Raji (cell line): ENCODE data around the gene NAPB.

ENCODE experiments used
- POLR2A ChIP-seq: IDR thresholded peaks from 2 replicates; pipeline ENCODE4 v1.6.1; 2011; ENCODE audit warnings: low read depth, low read length, control low read depth; ENCODE audit not compliant: insufficient read depth

NAPB gene

DNA sequence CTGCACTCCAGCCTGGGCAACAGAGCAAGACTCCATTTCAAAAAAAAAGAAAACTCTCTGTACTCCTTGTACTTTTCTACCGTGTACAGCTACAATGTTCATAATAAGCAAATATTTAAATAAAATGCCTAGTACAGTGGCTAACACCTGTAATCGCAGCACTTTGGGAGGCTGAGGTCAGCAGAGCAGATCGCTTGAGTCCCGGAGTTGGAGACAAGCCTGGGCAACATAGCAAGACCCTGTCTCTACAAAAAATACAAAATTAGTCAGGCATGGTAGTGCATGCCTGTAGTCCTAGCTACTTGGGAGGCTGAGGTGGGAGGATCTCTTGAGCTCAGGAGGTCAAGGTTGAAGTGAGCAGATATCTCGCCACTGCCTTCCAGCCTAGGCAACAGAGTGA is 5.7 kb downstream of the NAPB start:
- TF ChIP-seq POLR2A, result no peak

DNA sequence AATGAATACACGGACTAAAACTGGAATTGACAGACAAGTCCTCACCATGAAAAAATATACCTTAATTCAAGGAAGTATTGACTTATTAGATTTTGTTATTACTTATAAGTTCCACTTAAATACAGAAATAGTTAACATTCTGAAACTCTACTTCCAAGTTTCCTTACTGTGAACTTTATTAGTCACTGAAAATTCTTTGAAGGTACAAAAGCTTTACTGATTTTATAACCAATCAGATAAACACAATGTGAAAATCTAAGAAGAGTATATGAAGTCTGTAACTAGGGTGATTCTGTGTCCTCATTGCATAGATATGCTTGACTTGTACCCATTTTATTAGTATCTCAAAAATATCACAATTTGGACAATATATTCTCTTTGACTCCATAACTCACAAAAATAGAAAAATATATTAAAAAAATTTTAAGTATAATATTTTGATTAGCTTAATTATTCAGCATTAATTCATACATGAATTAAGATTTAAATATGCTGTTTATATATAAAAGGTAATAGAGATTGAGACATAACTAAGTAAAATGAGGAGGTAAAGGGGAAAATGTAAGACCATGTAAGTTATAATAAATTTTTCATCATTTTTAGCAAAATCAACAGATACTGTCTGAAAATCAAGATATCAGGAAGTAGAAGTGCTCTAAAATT is 6.6 kb downstream of the NAPB start:
- TF ChIP-seq POLR2A, result no peak

DNA sequence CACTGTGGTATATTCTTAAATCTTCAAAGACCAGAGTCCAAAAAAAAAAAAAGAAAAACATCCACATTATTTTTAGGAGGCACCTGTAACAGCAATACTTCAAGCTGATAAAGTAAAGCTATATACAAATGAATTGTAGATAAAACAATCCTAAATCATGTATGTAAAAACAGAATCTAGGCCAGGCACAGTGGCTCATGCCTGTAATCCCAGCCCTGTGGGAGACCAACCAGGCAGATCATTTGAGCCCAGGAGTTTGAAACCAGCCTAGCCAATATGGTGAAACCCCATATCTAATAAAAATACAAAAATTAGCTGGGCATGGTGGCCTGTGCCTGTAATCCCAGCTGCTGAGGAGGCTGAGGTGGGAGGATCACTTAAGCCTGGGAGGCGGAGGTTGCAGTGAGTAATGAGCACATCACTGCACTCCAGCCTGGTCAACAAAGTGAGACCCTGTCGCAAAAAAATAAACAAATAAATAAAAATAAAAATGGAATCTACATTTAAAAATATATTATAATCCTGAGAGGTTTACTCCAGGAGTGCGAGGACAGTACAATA is 7.3 kb downstream of the NAPB start:
- no peak for TF ChIP-seq POLR2A

DNA sequence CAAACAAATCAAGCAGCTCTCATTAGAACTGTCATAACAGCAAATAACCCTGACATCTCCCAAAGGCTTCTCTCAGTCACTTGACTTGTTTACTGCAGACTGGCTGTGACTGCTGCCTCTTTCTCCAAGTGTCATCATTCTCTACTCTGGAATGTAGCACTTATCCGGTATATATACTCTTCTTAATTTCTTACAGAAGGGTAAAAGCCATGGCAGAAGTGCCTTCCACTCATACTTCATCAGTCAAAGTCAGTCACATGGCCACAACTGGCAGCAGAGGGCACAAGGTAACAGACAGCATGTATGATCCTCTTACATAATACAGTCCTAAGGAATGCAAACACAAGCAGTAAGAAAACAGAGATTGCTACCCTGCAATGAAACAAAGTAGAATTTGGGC is 9.3 kb downstream of the NAPB start:
- no peak for TF ChIP-seq POLR2A

DNA sequence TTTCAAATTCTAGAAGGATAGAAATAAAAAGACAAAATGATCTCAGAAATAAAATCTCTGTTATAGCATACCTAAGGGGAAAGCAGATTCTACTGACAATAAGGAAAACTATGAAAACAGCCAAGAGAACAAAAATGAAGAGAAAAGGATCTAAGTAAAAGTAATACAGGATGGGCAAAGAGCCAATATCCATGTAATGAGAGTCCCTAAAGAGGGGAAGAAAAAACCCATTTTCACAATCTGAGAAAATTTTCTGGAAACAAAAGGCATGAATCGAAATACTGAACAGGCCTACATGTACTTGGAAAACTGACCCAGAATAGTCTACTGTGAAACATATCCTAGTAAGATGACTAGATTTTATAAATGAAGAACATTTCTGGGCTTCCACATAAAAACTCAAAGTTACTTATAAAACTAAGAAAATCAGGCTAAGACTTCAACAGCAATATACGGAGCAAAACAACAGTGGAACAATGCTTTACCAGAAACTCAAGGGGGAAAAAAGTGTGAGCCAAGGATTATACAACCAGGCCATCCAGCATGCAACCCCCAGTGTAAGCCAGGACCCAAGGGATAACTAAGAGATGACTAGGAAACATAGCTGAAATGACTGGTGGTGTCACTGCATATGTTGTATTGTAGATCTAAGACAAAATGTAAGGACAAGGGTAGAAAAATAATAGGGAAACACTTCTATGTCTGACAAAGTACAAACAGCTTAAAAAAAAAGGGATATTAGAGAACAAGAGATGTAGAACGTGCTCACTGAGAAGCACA is 10.2 kb downstream of the NAPB start:
- no peak for TF ChIP-seq POLR2A

DNA sequence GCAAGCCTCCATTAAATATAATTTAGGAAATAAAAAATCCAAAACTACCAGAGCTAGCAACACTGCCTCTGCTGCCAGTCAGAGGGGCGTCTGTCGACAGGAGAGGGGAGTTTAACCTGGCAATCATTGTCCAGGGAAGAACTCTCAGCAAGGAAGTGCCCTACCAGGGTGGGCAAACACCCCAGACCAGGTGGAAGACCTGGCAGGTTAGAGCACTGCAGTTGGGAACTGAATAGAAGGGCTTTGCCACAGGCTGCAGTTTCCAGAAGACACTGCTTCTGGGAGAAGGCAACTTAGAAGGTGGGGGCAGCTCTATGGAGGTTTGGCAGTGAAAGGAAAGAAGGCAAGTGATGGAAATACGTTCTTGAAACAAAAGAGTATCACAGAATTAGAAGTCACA is 11.5 kb downstream of the NAPB start:
- no peak for TF ChIP-seq POLR2A

DNA sequence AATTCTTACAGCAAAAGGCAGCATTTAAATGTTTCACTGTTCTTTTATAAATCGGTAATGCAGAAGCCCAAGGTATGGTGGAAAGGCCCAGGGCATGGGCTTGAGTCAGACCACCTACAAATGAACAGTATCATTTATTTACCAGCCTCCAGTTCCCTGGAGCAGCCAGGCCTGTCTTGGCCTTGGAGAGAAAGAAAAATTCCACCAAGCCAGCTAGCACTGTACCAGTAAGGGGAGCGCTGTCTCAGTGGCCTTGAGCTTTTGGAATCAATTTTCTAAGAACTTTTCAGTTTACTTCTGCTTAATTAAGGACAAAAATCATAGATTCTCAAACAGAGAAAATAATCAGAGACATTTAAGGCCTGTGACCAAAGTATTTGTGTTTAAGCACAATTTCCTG is 12.3 kb downstream of the NAPB start:
- no peak for TF ChIP-seq POLR2A

DNA sequence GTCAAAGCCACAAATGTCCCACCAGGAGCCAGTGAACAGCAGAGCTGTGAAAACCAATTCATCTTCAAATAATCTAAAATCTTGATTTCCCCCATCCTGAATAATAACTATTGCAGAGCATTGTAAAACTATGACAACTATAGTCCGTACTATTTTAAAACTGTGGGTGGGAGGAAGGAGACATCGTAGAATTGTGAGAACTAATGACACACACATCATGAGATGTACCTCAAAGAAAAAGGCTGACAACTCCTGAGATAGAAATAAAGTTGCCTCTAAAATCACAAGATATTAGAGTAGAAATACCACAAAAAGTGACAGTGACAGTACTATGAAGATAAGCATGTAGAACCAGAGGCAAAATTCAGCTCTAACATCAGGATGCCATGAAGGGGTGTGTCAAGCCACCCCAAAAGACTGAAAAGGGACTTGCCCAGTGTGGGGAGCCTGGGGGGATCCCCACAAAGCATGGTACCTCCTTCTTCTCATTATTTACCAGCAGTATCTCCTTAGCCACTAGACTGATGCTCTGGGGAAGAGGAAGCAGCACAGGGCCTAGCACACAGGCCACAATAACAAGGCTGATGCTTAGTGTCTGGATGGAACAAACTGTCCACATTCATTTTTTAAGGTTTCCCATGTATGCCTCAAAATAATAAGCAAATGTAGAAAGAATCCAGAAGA is 13.4 kb downstream of the NAPB start:
- TF ChIP-seq POLR2A, result no peak

DNA sequence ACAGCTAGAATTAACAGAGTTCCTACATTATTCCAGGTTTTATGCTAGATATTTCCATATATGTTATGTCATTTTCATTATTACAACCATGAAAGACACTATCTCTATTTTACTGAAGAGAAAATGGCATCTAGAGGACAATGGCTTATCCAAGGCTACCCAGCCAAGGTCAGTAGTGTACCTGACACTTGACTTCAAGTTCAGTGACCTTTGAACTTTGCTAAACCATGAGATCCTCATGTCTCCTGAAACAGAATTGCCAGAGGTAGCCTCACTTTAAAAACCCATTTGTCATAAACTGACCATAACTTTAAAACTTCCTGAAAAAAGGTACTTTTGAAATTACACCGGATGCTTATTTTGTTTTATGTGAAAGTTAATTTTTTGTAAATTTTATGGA is 14.4 kb downstream of the NAPB start:
- TF ChIP-seq POLR2A, result no peak

DNA sequence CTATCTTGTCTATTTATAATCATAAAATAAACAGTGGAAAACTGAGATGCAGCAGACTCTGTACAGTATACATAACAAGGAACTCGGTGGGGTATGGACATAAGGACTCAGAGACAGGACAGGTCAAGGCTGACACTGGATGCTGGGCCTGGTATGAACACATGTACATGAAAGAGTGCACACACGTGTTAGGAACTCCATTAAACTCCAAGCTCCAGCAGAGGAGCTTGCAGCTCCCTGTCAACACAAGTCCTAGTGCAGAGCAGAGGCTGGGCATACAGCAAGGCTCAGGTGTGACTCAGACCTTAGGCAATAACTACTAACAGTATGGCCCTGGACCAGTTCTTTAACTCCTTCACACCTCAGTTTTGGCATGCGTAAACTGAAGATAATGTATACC is 17.1 kb downstream of the NAPB start:
- no peak for TF ChIP-seq POLR2A

DNA sequence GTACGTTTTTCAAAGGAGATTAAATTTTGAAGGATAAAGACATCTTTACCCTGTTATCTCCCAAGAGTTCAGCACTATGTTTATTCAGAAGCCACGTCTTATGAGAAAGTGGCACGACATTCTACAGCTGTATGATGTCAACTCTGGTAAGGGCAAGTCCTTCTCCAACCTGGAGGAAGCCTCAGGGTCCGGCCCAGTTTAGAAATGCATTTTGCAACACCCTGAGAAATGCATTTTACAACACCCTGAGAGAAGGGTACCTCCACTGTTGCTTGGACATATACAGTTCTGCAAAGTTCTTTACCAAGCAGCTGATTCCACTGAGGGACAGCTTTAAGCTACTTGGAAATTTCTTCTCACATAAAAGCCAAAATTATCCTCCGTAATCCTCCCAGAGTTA is 17.5 kb downstream of the NAPB start:
- TF ChIP-seq POLR2A, result no peak

DNA sequence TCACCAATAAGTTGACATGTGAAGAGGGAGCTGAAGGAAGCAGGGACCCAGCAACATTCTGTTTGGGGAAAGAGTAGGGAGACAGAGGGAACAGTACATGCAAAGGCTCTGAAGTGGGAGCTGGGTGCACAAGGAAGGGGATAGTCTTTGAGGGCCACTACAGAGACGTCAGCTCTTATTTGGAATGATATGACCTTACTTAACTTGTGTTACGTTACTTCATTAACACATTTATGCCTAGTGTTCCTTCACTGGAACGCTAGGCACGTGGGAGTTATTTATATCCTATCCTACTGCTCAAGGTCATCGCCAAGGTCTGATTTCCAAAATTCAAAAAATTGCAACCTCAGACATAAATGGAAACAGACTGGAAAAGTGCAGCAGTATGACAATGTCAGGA is 20.2 kb downstream of the NAPB start:
- TF ChIP-seq POLR2A, result no peak

DNA sequence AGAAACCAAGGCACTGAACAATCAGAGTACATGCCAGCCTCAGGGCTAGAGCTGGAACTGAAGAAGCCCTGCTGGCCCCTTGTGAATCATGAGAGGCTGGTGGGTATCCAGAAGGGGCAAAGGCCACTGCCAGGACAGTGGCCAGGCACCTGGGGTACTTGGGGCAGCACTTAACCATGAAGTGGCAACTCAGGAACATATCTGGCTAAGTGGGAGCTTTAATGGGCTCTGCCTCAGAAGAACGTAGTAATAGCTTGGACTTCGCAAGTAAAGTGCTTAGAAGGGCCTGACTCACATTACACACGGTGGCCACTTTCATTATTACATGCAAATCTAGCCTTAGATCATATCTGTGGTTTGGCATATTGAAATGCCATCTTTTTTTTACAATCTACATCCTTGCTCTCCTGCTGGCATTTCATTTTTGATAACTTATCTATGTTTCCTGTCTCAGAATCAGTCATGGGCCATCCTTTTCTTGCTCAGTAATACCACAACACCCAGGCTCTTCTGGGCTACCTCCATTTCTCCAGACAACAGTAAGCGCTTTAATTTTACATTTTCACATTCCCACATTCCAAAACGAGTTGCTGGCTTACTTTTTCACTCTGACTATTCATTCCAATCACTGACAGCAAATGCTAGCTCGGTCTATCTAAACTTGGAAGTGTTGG is 21.6 kb downstream of the NAPB start:
- TF ChIP-seq POLR2A, result no peak

DNA sequence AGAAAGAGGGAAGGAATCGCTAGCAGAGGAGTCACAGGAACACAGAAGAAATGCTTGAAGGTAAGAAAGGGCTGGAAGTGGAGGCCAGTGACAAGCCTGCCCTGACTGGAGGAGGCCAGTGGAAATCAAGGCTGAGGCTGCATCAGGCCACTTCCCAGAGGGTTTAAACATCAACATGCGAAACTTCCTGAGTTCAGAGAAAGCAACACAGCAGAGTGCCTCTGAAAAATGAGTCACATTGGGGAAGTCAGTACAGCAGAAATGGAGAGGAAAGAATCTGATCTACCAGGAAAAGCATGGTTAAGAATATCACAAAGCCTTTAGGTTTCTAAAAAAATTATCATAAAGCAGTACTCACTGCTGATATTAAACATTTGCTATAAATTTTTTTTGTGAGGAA is 23.3 kb downstream of the NAPB start:
- TF ChIP-seq POLR2A, result no peak

DNA sequence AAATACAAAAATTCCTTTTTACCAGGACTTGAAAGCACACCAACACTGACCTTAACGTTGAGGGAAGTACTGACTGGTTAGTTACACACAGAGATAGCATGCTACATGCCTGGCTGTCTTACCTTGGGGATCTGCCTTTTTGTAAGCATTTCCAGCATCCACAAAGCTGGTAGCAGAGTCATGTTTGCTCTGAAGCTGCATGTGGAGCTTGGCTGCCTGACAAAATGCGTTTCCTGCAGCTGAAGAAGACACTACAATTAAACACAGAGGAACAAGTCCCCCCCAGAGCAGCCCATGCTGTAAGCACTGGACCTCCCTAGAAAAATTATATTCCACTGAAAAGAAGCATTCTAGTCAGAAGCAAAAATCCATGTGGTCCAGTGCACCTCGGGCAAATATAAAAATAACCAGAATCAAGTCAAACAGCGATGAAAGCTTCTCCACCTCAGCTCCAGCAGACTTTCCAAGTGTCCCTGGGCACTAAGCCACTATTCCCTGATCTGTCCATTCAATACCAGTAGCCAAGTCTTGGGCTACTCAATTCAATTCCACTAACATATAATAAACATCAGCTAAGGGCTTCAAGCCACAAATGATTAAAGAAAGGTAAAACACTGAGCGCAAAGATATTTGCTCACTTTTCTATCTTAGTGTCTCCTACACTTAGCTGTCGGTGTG is 24.2 kb downstream of the NAPB start:
- no peak for TF ChIP-seq POLR2A
